Stimulated activated CD4-positive, alpha-beta T cell treated with anti-CD3 and anti-CD28 coated beads, Interleukin-12 subunit alpha, Interleukin-12 subunit beta, amount 100 ng/mL, for 4 hours (primary cell): Measurements from ENCODE around the gene DPH7.
"Not testable (repeated sequence)": the region's sequence is repeated elsewhere in the genome, so short reads cannot be mapped to it uniquely, and the experiment has no call there.

Experiments used
- DNase-seq: peaks from one replicate; pipeline ENCODE4 v3.0.0-alpha.2; 2020

The DPH7 gene

GRCh38 chr9:137580209-137580953 lies 1.7 kb upstream of the DPH7 start:
- no peak for DNase-seq

- no peak for DNase-seq
Observed at GRCh38 chr9:137579259-137579604, 507 bp upstream of the DPH7 start.

GRCh38 chr9:137575716-137576411 lies 2.9 kb downstream of the DPH7 start:
- DNase-seq, result no peak

- DNase-seq, result no peak
Observed at GRCh38 chr9:137575364-137575715, 3.4 kb downstream of the DPH7 start.

GRCh38 chr9:137574192-137574591 lies 4.5 kb downstream of the DPH7 start:
- no peak for DNase-seq

- DNase-seq, result no peak
Observed at GRCh38 chr9:137570566-137570965, 8.2 kb downstream of the DPH7 start.

GRCh38 chr9:137569609-137570203 lies 9.0 kb downstream of the DPH7 start:
- no peak for DNase-seq

GRCh38 chr9:137568445-137568844 lies 10.3 kb downstream of the DPH7 start:
- DNase-seq, result not testable (repeated sequence)

GRCh38 chr9:137564817-137565411 lies 13.8 kb downstream of the DPH7 start:
- DNase-seq, result no peak

- DNase-seq, result no peak
Observed at GRCh38 chr9:137564134-137564533, 14.6 kb downstream of the DPH7 start.

GRCh38 chr9:137558127-137558526 lies 20.6 kb downstream of the DPH7 start:
- DNase-seq, result no peak

GRCh38 chr9:137556069-137556838 lies 22.5 kb downstream of the DPH7 start:
- no peak for DNase-seq

GRCh38 chr9:137555179-137555578 lies 23.5 kb downstream of the DPH7 start:
- no peak for DNase-seq

- DNase-seq, result no peak
Observed at GRCh38 chr9:137554349-137554748, 24.4 kb downstream of the DPH7 start.

GRCh38 chr9:137553654-137554053 lies 25.1 kb downstream of the DPH7 start:
- not testable (repeated sequence) for DNase-seq

GRCh38 chr9:137552022-137552768 lies 26.5 kb downstream of the DPH7 start:
- peak; percentile 23 for DNase-seq

- peak; percentile 90 for DNase-seq
Observed at GRCh38 chr9:137551264-137552021, 27.3 kb downstream of the DPH7 start, which contains the start of gene MRPL41. Gene MRPL41 (plus strand): TSS chr9:137551879. CDS start chr9:137552082, 203 bp downstream.

- not testable (repeated sequence) for DNase-seq
Observed at GRCh38 chr9:137550958-137551263, 27.8 kb downstream of the DPH7 start.

- peak; percentile 41 for DNase-seq
Observed at GRCh38 chr9:137550231-137550621, 28.5 kb downstream of the DPH7 start, which contains the start of gene PNPLA7. Gene PNPLA7 (minus strand): TSS chr9:137550402. CDS start chr9:137550197, 205 bp downstream.

- no peak for DNase-seq
Observed at GRCh38 chr9:137547687-137548543, 30.8 kb downstream of the DPH7 start.
